GM18508 (cell line): Measurements from ENCODE around the gene PIK3R2.

Experiments
- ATAC-seq: cut with Tn5 transposase; IDR thresholded peaks from one replicate; pipeline ENCODE4 v1.9.1; 2021; ENCODE audit warnings: moderate number of reproducible peaks; ENCODE audit not compliant: insufficient read depth, unreplicated experiment

PIK3R2 gene

GRCh38 chr19:18168673-18169381 is 15.9 kb downstream of the PIK3R2 start:
- no peak for ATAC-seq

DNA sequence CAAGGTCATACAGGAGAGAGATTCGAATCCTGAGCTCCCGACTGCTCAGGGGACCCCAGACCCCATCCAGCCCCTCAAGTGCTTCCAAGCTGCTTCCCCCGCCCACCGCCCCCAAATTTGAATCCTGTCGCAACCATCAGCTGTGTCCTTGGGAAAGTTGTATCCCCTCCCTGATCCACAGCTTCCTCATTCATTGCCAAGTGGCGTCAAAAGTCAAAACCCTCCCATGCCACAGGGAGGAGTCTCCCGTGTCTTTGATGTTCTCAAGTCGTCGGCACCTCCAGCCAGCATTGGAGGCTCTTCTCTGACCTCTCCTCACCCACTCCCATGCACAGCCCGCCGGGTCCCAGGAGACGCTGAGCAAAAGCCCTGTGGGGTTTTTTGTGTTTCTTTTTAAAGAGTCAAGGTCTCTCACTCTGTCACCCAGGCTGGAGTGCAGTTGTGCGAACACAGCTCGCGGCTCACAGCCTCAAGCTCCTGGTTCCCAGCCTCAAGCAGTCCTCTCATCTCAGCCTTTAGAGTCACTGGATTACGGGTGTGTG is 17.8 kb downstream of the PIK3R2 start:
- no peak for ATAC-seq

DNA sequence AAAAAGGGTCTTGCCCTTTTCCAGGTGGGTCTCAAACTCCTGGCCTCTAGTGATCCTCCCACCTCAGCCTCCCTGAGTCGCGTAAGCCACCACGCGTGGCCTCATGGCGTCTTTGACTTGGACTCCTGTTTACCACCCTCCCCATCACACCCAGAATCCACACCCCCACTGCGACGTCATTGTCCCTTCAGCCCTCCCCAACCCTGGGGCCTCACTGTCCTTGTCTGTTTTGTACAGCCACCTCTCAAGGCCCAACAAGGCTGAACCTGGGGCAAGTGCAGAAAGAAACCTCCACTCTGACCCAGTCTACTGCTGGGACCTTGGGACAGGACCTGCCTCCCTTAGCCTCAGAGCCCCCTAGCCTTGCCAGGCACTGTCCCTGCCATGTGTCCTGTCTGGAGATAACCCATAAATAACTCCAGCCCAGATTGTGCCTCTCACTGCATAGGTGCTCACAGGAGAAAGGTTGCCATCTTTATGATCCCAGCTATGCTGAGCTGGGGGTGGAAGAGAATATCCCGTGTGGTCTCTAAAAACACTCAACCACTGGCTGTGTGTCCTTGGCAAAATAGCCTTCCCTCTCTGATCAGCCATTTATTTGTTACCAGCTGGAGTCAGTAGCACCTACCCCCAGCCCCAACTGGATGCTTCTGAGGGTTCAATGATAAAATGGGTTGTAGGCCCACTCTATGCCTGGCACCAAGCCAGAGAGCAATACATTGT is 18.8 kb downstream of the PIK3R2 start:
- ATAC-seq, result no peak

GRCh38 chr19:18172331-18173053 is 19.5 kb downstream of the PIK3R2 start:
- no peak for ATAC-seq

GRCh38 chr19:18173054-18173571 is 20.1 kb downstream of the PIK3R2 start:
- no peak for ATAC-seq

DNA sequence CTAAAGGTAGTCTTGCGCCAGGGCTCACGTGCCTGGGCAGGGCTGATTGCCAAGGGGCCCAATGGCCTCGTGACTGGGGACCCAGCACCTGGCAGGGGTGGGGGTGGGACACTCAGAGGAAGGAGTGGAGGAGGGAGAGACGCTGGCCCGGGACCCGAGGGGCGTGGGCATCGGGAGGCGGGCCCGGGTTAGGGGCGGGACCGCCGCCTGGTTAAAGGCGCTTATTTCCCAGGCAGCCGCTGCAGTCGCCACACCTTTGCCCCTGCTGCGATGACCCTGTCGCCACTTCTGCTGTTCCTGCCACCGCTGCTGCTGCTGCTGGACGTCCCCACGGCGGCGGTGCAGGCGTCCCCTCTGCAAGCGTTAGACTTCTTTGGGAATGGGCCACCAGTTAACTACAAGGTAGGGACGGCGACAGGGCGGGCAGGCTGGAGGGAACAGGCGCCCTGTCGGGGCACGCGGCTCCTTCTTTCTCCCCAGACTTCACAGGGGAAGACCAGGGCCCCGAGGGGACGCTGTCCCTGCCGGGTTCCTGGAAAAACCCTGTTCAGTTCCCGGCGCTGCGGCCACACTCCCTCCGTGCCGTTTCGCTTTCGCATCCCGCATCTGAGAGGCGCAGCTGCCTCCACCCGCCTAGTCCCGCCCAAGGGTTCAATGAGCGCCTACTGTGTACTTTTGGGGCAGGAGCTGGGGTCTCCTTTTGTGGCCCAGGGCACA is 20.8 kb downstream of the PIK3R2 start, which contains the start of gene IFI30:
Gene IFI30, plus strand, starts transcription at position 242 of the 717 bp plus-strand sequence. Its CDS starts 29 bp downstream, at position 271.
- ATAC-seq, result no peak

DNA sequence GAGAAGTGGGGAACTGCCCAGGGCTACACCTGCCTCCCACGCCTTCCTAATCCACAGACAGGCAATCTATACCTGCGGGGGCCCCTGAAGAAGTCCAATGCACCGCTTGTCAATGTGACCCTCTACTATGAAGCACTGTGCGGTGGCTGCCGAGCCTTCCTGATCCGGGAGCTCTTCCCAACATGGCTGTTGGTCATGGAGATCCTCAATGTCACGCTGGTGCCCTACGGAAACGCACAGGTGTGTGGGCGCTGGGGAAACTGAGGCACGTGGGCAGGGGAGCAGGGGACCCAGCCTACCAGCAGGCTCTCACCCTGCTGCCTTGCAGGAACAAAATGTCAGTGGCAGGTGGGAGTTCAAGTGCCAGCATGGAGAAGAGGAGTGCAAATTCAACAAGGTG is 22.0 kb downstream of the PIK3R2 start:
- ATAC-seq, result no peak

DNA sequence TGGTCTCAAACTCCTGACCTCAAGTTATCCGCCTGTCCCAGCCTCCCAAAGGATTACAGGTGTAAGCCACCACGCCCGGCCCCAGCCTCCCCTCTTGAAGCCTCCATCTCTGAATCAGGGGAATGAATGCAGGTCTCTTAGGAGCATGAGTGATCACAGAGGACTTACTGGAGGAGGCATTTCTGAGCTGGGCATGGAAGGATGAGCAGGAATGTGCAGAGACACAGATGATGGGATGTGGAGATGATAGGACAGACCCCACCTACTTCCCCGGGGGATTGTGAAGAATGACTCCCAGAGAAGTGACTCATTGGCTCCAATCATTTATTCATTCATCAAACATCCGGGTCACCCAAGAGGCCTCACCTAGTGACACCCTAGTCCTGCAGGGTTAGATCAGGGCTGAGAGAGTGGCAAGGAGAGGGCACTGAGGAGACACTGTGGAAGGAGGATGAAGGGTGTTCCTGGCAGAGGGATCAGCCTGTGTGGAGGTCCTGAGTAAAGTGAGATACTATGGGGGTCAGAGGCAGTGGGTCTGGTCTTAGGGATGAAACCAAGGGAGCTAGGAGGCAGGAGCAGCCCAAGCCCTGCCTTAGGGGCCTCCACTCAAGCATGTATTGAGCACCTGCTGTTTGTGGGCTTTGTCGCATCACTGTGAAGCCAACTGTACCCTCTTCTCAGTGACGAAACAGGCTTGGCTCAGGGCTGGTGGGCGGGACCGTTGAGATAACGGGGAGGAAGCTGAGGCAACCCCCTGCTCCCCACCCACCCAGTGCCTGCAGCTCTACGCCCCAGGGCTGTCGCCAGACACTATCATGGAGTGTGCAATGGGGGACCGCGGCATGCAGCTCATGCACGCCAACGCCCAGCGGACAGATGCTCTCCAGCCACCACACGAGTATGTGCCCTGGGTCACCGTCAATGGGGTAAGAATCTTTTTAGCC is 23.7 kb downstream of the PIK3R2 start:
- ATAC-seq, result no peak

DNA sequence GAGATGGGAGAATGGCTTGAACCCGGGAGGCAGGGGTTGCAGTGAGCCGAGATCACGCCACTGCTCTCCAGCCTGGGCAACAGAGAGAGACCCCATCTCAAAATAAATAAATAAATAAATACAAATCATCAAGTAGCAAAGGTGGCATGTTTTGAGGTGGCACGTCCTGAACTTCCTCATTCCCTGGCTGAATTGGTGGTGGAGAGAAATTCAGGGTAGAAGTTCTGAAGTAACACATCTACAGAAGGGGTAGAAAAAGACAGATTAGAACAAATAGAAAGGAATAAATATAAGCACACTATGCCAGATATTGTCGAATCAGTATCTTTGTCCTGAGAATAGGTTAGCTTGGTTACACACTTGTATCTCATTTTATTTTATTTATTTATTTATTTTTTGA is 27.0 kb downstream of the PIK3R2 start:
- ATAC-seq, result no peak

- ATAC-seq, result no peak
Measured at GRCh38 chr19:18183529-18183928, 30.6 kb downstream of the PIK3R2 start.

DNA sequence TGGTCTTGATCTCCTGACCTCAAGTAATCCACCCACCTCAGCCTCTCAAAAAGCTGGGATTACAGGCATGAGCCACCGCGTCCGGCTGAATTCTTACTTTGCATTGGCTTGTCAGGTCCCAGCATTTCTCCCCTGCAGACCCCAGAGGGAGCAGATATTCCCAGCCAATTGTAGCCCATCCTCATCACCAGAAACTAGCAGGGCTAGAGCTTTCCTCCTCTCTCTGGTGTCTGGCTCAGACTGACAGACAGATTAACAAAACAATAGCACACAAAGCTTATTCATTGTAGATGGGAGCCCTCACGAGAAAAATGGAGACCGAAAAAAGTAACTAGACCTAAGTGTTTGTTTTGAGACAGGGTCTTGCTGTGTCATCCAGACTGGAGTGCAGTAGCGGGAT is 32.6 kb downstream of the PIK3R2 start:
- no peak for ATAC-seq

GRCh38 chr19:18190278-18190677 is 37.3 kb downstream of the PIK3R2 start:
- no peak for ATAC-seq

- ATAC-seq, result no peak
Measured at GRCh38 chr19:18191640-18192062, 38.7 kb downstream of the PIK3R2 start.

GRCh38 chr19:18192673-18193387 is 39.9 kb downstream of the PIK3R2 start, which contains the start of gene MPV17L2:
Gene MPV17L2 (plus strand): TSS chr19:18193218. CDS start chr19:18193282, 64 bp downstream.
- ATAC-seq, result peak; percentile 82

- no peak for ATAC-seq
Measured at GRCh38 chr19:18193388-18194180, 40.6 kb downstream of the PIK3R2 start.

GRCh38 chr19:18194181-18194530 is 41.2 kb downstream of the PIK3R2 start:
- ATAC-seq, result no peak

GRCh38 chr19:18194554-18195238 is 41.7 kb downstream of the PIK3R2 start:
- ATAC-seq, result no peak
